A549 (cell line): Measurements from ENCODE around the gene ACVRL1. TPM values are rescaled to one million over a fixed set of nuclear protein-coding genes. Genes with fewer than 3 reads are reported as not detected.

ENCODE experiments used
- ATAC-seq, 2 experiments: fragments of 200-7000 bp in 1 of 2; fragments of >200 bp in 1 of 2; cut with Nextera tagmentation in 1 of 2; cut with Tn5 transposase in 1 of 2; 3 replicates each; pipeline versions ENCODE4 v1.8.0 to v1.9.1; 2018 to 2020; ENCODE audit warnings: mild to moderate bottlenecking in 1 of 2, moderate library complexity in 1 of 2
- CTCF ChIA-PET: fragments of 300-600 bp; sonication (Branson Sonifier 250); formaldehyde crosslinking; extraction: SDS; loops from one replicate; lab custom pipeline; 2021; ENCODE audit warnings: antibody characterized with exemption, inconsistent platforms; lab: Yijun Ruan, JAX
- POLR2A ChIA-PET: fragments of 350-600 bp; formaldehyde crosslinking; extraction: SDS; loops from one replicate; lab custom pipeline; 2021; ENCODE audit warnings: antibody characterized with exemption, inconsistent platforms; lab: Yijun Ruan, JAX
- DNase-seq, 2 experiments: peaks; one replicate each; pipeline versions ENCODE4 v3.0.0 to v3.0.0-alpha.2; 2011 to 2016; ENCODE audit warnings: low read depth in 1 of 2, low spot score in 1 of 2
- FAIRE-seq: peaks from 2 replicates; lab custom pipeline; 2011; peaks lifted over from hg19 to GRCh38; lab: Jason Lieb, UNC
- H3K27ac ChIP-seq, 2 experiments: fragments of >200 bp; sonication (Bioruptor Twin); formaldehyde crosslinking; 3 replicates each; pipeline ENCODE4 v1.5.1; 2016 to 2017
- H3K4me1 ChIP-seq: fragments of >200 bp; sonication (Bioruptor Twin); formaldehyde crosslinking; 3 replicates; pipeline ENCODE4 v1.6.1; 2016
- H3K4me2 ChIP-seq: fragments of >200 bp; sonication (Bioruptor Twin); formaldehyde crosslinking; 3 replicates; pipeline ENCODE4 v1.6.1; 2016
- H3K4me3 ChIP-seq: fragments of >200 bp; sonication (Bioruptor Twin); formaldehyde crosslinking; 3 replicates; pipeline ENCODE4 v1.5.1; 2016
- H3K9me3 ChIP-seq: fragments of >200 bp; sonication (Bioruptor Twin); formaldehyde crosslinking; 3 replicates; pipeline ENCODE4 v1.6.1; 2016
- CBX2 ChIP-seq: fragments of 200-600 bp; sonication (generic); IDR thresholded peaks from 2 replicates; pipeline ENCODE4 v1.6.1; 2016; ENCODE audit warnings: low read depth, mild to moderate bottlenecking, borderline replicate concordance
- CEBPB ChIP-seq, 2 experiments: fragments of >200 bp in 1 of 2; sonication (Bioruptor Twin) in 1 of 2; formaldehyde crosslinking in 1 of 2; IDR thresholded peaks; 2 replicates each; pipeline ENCODE4 v1.6.1; 2012 to 2016
- CHD4 ChIP-seq: fragments of 200-600 bp; sonication (generic); IDR thresholded peaks from 2 replicates; pipeline ENCODE4 v1.6.1; 2016; ENCODE audit warnings: antibody characterized with exemption, mild to moderate bottlenecking, borderline replicate concordance
- EHF ChIP-seq: fragments of 250-450 bp; sonication (Bioruptor Pico); IDR thresholded peaks from 2 replicates; pipeline ENCODE4 v1.5.0; 2020; ENCODE audit warnings: mild to moderate bottlenecking
- ESRRA ChIP-seq: fragments of 150-350 bp; IDR thresholded peaks from 2 replicates; pipeline ENCODE4 v1.6.1; 2014; ENCODE audit warnings: mild to moderate bottlenecking, low read length, borderline replicate concordance
- FOSB ChIP-seq: fragments of 250-450 bp; sonication (Bioruptor Pico); IDR thresholded peaks from 2 replicates; pipeline ENCODE4 v1.5.0; 2020; ENCODE audit warnings: mild to moderate bottlenecking, moderate library complexity
- FOSL2 ChIP-seq, 2 experiments: fragments of 450-650 bp in 1 of 2; fragments of >200 bp in 1 of 2; sonication (Bioruptor Twin) in 1 of 2; formaldehyde crosslinking; IDR thresholded peaks; 2 replicates each; pipeline versions ENCODE4 v1.5.0 to v1.6.1; 2016 to 2020; ENCODE audit warnings: mild to moderate bottlenecking in 1 of 2, moderate library complexity in 1 of 2
- FOXS1 ChIP-seq: fragments of 250-450 bp; sonication (Bioruptor Pico); IDR thresholded peaks from 2 replicates; pipeline ENCODE4 v1.5.0; 2020; ENCODE audit warnings: mild to moderate bottlenecking, moderate library complexity
- HDAC2 ChIP-seq: fragments of 200-600 bp; sonication (generic); IDR thresholded peaks from 2 replicates; pipeline ENCODE4 v1.6.1; 2016
- HEYL ChIP-seq: fragments of 250-450 bp; sonication (Bioruptor Pico); IDR thresholded peaks from 2 replicates; pipeline ENCODE4 v1.8.0; 2021; ENCODE audit warnings: mild to moderate bottlenecking, moderate library complexity
- HMGXB4 ChIP-seq: fragments of 250-450 bp; sonication (Bioruptor Pico); IDR thresholded peaks from 2 replicates; pipeline ENCODE4 v1.5.0; 2021; ENCODE audit warnings: mild to moderate bottlenecking, moderate library complexity, borderline replicate concordance
- HOXA7 ChIP-seq: fragments of 250-450 bp; sonication (Bioruptor Pico); IDR thresholded peaks from 2 replicates; pipeline ENCODE4 v1.5.0; 2020; ENCODE audit warnings: mild to moderate bottlenecking, moderate library complexity
- JUNB ChIP-seq: fragments of >200 bp; sonication (Bioruptor Twin); formaldehyde crosslinking; IDR thresholded peaks from 2 replicates; pipeline ENCODE4 v1.6.1; 2016
- MAX ChIP-seq: IDR thresholded peaks from 2 replicates; pipeline ENCODE4 v1.6.1; 2012
- NFE2L2 ChIP-seq: fragments of 150-350 bp; conservative IDR thresholded peaks from 2 replicates; pipeline ENCODE4 v1.6.1; 2014; ENCODE audit warnings: low read length
- POLR2AphosphoS2 ChIP-seq: conservative IDR thresholded peaks from 2 replicates; pipeline ENCODE4 v1.6.1; 2012; ENCODE audit warnings: low read length, improper control_type of control experiment, inconsistent platforms
- RAD21 ChIP-seq, 2 experiments: fragments of >200 bp in 1 of 2; sonication (Bioruptor Twin) in 1 of 2; formaldehyde crosslinking in 1 of 2; IDR thresholded peaks in 1 of 2; conservative IDR thresholded peaks in 1 of 2; 2 replicates in 1 of 2; 3 replicates in 1 of 2; pipeline ENCODE4 v1.6.1; 2012 to 2018; ENCODE audit warnings: inconsistent platforms in 1 of 2
- RNF2 ChIP-seq: fragments of 200-600 bp; sonication (generic); IDR thresholded peaks from 2 replicates; pipeline ENCODE4 v1.6.1; 2016; ENCODE audit warnings: low read depth, mild to moderate bottlenecking, antibody characterized with exemption, moderate library complexity, borderline replicate concordance
- SREBF2 ChIP-seq: fragments of 450-650 bp; IDR thresholded peaks from 2 replicates; pipeline ENCODE4 v1.6.1; 2014; ENCODE audit warnings: mild to moderate bottlenecking, moderate library complexity
- TFCP2L1 ChIP-seq: fragments of 250-450 bp; sonication (Bioruptor Pico); IDR thresholded peaks from 2 replicates; pipeline ENCODE4 v1.5.0; 2021; ENCODE audit warnings: mild to moderate bottlenecking
- TP53 ChIP-seq: fragments of 250-450 bp; sonication (Bioruptor Pico); IDR thresholded peaks from 2 replicates; pipeline ENCODE4 v1.5.0; 2021; ENCODE audit warnings: mild to moderate bottlenecking, moderate library complexity
- ZSCAN20 ChIP-seq: fragments of 250-450 bp; sonication (Bioruptor Pico); IDR thresholded peaks from 2 replicates; pipeline ENCODE4 v1.8.0; 2022; ENCODE audit warnings: mild to moderate bottlenecking, moderate library complexity
- WGBS: methylation state at CpG from one replicate; pipeline ENCODE4 v1.1.6; 2017; ENCODE audit errors: missing lambda C conversion rate; 5-methylcytosine and 5-hydroxymethylcytosine counted together
- polyA plus RNA-seq, 4 experiments: library from polyadenylated mRNA; depleted of rRNA in 3 of 4; stranded (reverse); fragments of >200 nt; fragmentation: RNase III in 1 of 4; extraction: RNeasy Plus Mini Kit Qiagen cat#74134 plus additional on column Dnase treatment in 1 of 4; gene quantifications; 2 replicates in 3 of 4; 3 replicates in 1 of 4; pipeline ENCODE4 v1.2.3, GENCODE V29; 2011 to 2017
- TF ChIP-seq, protein P1 (sequence below): fragments of >200 bp; sonication (Bioruptor Twin); formaldehyde crosslinking; IDR thresholded peaks from 3 replicates; pipeline ENCODE4 v1.6.1; 2016
- TF ChIP-seq, protein P2 (sequence below): fragments of >200 bp; sonication (Bioruptor Twin); formaldehyde crosslinking; IDR thresholded peaks from 2 replicates; pipeline ENCODE4 v1.6.1; 2016
- TF ChIP-seq, protein P3 (sequence below): fragments of 450-650 bp; IDR thresholded peaks from 2 replicates; pipeline ENCODE4 v1.6.1; 2014; ENCODE audit warnings: antibody characterized with exemption

Gene ACVRL1
- polyA plus RNA-seq, 2 of the 4 experiments (the other 2 are of a cell fraction), result 0.03 TPM; not detected in 1

- no peak for TF ChIP-seq ESRRA
- no peak for TF ChIP-seq POLR2AphosphoS2
- POLR2A ChIA-PET, result no interaction called here
- no peak overlapping the region for H3K4me2 ChIP-seq
- no peaks in the 10 kb centered on the region for H3K9me3 ChIP-seq
- ATAC-seq (no peak), FAIRE-seq (no peak), DNase-seq (no peak)
- H3K4me1 ChIP-seq, result no peaks in the 10 kb centered on the region
- H3K27ac ChIP-seq, result no peak overlapping the region
- 79% methylated on average over 2 of the region's 3 CpGs for WGBS
- CTCF ChIA-PET, result interaction anchor here (1.0 kb wide), 1 partner anchor 13 kb away, joined by 4 read pairs; no protein-coding TSS in a partner anchor
- H3K4me3 ChIP-seq, result no peak overlapping the region
Observed at GRCh38 chr12:51910691-51911090, 3.4 kb downstream of the ACVRL1 start.

- TF ChIP-seq HMGXB4 (CRISPR knock-in tag) (no peak), FOXS1 (no peak), ZSCAN20 (CRISPR knock-in tag) (no peak), EHF (CRISPR knock-in tag) (no peak), CBX2 (no peak), HDAC2 (no peak), TP53 (CRISPR knock-in tag) (no peak), NFE2L2 (no peak), JUNB (no peak), HOXA7 (CRISPR knock-in tag) (no peak), FOSB (CRISPR knock-in tag) (no peak)
- TF ChIP-seq, protein P1, sequence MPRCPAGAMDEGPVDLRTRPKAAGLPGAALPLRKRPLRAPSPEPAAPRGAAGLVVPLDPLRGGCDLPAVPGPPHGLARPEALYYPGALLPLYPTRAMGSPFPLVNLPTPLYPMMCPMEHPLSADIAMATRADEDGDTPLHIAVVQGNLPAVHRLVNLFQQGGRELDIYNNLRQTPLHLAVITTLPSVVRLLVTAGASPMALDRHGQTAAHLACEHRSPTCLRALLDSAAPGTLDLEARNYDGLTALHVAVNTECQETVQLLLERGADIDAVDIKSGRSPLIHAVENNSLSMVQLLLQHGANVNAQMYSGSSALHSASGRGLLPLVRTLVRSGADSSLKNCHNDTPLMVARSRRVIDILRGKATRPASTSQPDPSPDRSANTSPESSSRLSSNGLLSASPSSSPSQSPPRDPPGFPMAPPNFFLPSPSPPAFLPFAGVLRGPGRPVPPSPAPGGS, result no peak
- TF ChIP-seq, protein P2, sequence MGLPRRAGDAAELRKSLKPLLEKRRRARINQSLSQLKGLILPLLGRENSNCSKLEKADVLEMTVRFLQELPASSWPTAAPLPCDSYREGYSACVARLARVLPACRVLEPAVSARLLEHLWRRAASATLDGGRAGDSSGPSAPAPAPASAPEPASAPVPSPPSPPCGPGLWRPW, result no peak
- DNase-seq, result no peak
- Histone ChIP-seq H3K4me3 (no peak overlapping the region), H3K4me2 (no peak overlapping the region), H3K4me1 (no peaks in the 10 kb centered on the region), H3K9me3 (no peaks in the 10 kb centered on the region), H3K27ac (no peak overlapping the region)
- ChIA-PET CTCF (interaction anchor here (1.0 to 1.3 kb wide), 3 partner anchors 13 to 69 kb away, joined by 3 to 4 read pairs (median 3); no protein-coding TSS in a partner anchor), POLR2A (no interaction called here)
- no peak for ATAC-seq
- no peak for FAIRE-seq
- WGBS, result 72% methylated on average over 6 of the region's 6 CpGs
Observed at GRCh38 chr12:51911307-51911706, 4.0 kb downstream of the ACVRL1 start.

DNA sequence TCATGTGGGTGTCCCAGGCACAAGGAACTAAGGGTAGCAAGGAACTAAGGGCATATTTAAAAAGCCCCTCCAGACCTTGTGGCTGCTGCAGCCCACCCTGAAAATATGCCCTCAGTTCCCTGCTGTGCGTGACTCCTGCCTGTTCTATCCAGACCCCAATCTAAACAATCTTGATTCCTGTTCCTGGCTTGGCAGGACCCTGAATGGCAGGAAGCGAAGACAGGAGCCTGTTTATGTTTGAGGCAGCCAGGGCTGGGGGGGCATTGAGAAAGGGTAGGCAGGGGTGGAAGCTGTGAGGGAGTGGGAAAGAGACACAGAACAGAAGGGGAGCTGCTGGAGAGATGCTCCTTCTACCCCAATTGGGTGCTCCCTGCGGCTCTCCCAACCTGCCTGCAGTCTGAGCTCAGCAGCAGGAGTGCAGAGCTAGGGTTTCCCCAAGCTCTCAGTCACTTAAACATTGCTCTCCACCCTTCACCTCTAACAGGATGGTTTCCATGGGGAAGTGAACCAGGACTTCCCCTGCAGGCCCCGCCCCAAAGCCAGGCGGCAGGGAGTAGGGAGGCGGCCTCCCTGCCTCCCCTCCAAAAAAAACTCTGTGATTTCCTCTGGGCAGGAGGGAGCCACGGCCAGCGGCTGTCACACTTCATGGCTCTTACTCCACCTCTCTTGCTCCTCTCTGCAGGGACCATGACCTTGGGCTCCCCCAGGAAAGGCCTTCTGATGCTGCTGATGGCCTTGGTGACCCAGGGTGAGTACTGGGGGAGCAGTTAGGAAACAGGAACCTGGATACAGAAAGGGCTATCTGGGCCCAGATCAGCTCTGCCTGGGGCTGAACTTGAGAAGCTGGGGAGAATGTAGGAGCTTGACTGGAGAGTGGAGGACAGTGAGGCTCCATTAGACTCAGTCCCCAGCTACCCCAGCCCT lies 4.7 kb downstream of the ACVRL1 start:
- Histone ChIP-seq H3K4me1 (no peaks in the 10 kb centered on the region), H3K4me3 (no peak overlapping the region), H3K9me3 (no peaks in the 10 kb centered on the region), H3K4me2 (no peak overlapping the region), H3K27ac (no peak overlapping the region)
- ATAC-seq (peak in 1 of 2 experiments; percentile 36; a peak in 3 of 6 replicates), DNase-seq (no peak), FAIRE-seq (no peak)
- 59% methylated on average over 8 of the region's 8 CpGs for WGBS
- CTCF ChIA-PET, result interaction anchor here (1.0 to 3.5 kb wide), 11 partner anchors 11 to 491 kb away, joined by 3 to 31 read pairs (median 4); no protein-coding TSS in a partner anchor
- POLR2A ChIA-PET, result no interaction called here
- TF ChIP-seq RAD21 (conservative IDR thresholded peaks at IDR 0.05 in 1 of 2, IDR thresholded peaks at IDR 0.05 in 1 of 2), result no peak
- TF ChIP-seq RNF2, result no peak
- TF ChIP-seq, protein P3, sequence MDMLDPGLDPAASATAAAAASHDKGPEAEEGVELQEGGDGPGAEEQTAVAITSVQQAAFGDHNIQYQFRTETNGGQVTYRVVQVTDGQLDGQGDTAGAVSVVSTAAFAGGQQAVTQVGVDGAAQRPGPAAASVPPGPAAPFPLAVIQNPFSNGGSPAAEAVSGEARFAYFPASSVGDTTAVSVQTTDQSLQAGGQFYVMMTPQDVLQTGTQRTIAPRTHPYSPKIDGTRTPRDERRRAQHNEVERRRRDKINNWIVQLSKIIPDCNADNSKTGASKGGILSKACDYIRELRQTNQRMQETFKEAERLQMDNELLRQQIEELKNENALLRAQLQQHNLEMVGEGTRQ, result no peak
- TF ChIP-seq FOSL2 (IDR thresholded peaks at IDR 0.05), result no peak
- TF ChIP-seq FOSL2 (CRISPR knock-in tag; IDR thresholded peaks at IDR 0.05), result no peak
- no peak for TF ChIP-seq CHD4
- TF ChIP-seq CEBPB (IDR thresholded peaks at IDR 0.05), result no peak
- no peak for TF ChIP-seq HEYL
- TF ChIP-seq, protein P1, result no peak
- TF ChIP-seq SREBF2, result no peak
- no peak for TF ChIP-seq TFCP2L1 (CRISPR knock-in tag)
- no peak for TF ChIP-seq MAX
- no peak for TF ChIP-seq HMGXB4 (CRISPR knock-in tag)
